Loucy (cell line): ENCODE data around the gene COIL.

Source experiments
- H2AFZ ChIP-seq: fragments of 200-600 bp; sonication (generic); 2 replicates; pipeline ENCODE4 v1.6.0; 2016; ENCODE audit warnings: antibody characterized with exemption, mild to moderate bottlenecking, low read length, moderate library complexity
- H3F3A ChIP-seq: fragments of 200-600 bp; 2 replicates; pipeline ENCODE4 v1.6.0; 2016; ENCODE audit warnings: antibody characterized with exemption, low read depth, mild to moderate bottlenecking
- H3K27me3 ChIP-seq: fragments of 200-600 bp; sonication (generic); 2 replicates; pipeline ENCODE4 v1.6.1; 2014; ENCODE audit warnings: low read length, mild to moderate bottlenecking; ENCODE audit not compliant: insufficient read depth, poor library complexity, severe bottlenecking
- H3K36me3 ChIP-seq: fragments of 200-600 bp; sonication (generic); 2 replicates; pipeline ENCODE4 v1.6.1; 2016; ENCODE audit warnings: low read length; ENCODE audit not compliant: insufficient read depth
- H3K4me1 ChIP-seq: fragments of 200-600 bp; sonication (generic); 2 replicates; pipeline ENCODE4 v1.5.1; 2014; ENCODE audit warnings: low read length, mild to moderate bottlenecking; ENCODE audit not compliant: insufficient read depth, poor library complexity, severe bottlenecking
- H3K4me2 ChIP-seq: fragments of 200-600 bp; sonication (generic); 2 replicates; pipeline ENCODE4 v1.6.0; 2014; ENCODE audit warnings: antibody characterized with exemption, low read length, low read depth, mild to moderate bottlenecking; ENCODE audit not compliant: poor library complexity, severe bottlenecking
- H3K4me3 ChIP-seq: fragments of 200-600 bp; sonication (generic); 2 replicates; pipeline ENCODE4 v1.5.1; 2014; ENCODE audit warnings: low read length, mild to moderate bottlenecking, mixed read lengths; ENCODE audit not compliant: poor library complexity, severe bottlenecking
- H3K79me2 ChIP-seq: fragments of 200-600 bp; sonication (generic); 2 replicates; pipeline ENCODE4 v1.6.1; 2014; ENCODE audit warnings: low read length; ENCODE audit not compliant: insufficient read depth
- H3K9ac ChIP-seq: fragments of 200-600 bp; sonication (generic); 2 replicates; pipeline ENCODE4 v1.6.0; 2014; ENCODE audit warnings: mild to moderate bottlenecking, low read depth, low read length, moderate library complexity; ENCODE audit not compliant: poor library complexity, severe bottlenecking
- H3K9me2 ChIP-seq: fragments of 200-600 bp; sonication (generic); replicated peaks from 2 replicates; pipeline ENCODE4 v1.6.1; 2016; ENCODE audit warnings: low read depth, low read length, mixed read lengths
- H3K9me3 ChIP-seq: fragments of 200-600 bp; sonication (generic); 2 replicates; pipeline ENCODE4 v1.6.1; 2014; ENCODE audit warnings: mild to moderate bottlenecking, antibody characterized with exemption, low read length, low read depth; ENCODE audit not compliant: insufficient read depth
- H4K20me1 ChIP-seq: fragments of 200-600 bp; sonication (generic); 2 replicates; pipeline ENCODE4 v1.6.0; 2014; ENCODE audit warnings: antibody characterized with exemption, low read length, mild to moderate bottlenecking; ENCODE audit not compliant: insufficient read depth, poor library complexity, severe bottlenecking
- EZH2phosphoT487 ChIP-seq: fragments of 200-600 bp; IDR thresholded peaks from 2 replicates; pipeline ENCODE4 v1.6.1; 2018; ENCODE audit warnings: antibody characterized with exemption, mild to moderate bottlenecking, moderate library complexity, borderline replicate concordance
- TF ChIP-seq, protein P1 (sequence below): fragments of 200-600 bp; sonication (generic); conservative IDR thresholded peaks from 2 replicates; pipeline ENCODE4 v1.5.1; 2014; ENCODE audit warnings: mild to moderate bottlenecking, antibody characterized with exemption, low read length

COIL gene

DNA sequence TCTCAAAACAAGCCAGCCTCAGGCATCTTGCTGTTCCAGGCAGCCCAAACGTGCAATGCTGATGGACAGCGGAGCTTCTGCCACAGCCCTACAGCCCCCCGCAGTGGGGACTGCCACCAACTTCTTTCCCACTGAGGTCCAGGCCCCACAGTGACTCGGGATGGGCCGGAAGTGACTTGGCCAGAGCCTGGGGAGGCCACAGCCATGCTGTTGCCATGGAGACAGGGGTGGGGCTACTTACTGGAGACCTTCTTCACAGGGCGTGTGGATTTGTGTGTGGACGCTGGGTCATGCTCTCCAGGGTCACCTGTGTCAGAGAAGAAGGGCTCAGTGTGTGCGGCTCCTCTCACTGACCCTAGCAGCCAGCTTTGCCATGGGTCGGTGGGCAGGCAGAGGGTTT, 62.0 kb downstream of the COIL start:
- Histone ChIP-seq H3K79me2 (peaks cover 10% of the 10 kb centered on the region; the same call in 1 of the 2 replicates), H4K20me1 (no peaks in the 10 kb centered on the region), H3K9ac (no peak overlapping the region), H3K36me3 (peaks cover 94% of the 10 kb centered on the region), H3K4me1 (no peaks in the 10 kb centered on the region), H3K4me2 (no peak overlapping the region), H3K9me2 (no peaks in the 10 kb centered on the region), H3F3A (no peaks in the 10 kb centered on the region), H3K27me3 (no peaks in the 10 kb centered on the region), H3K9me3 (no peaks in the 10 kb centered on the region), H3K4me3 (no peak overlapping the region), H2AFZ (no peak overlapping the region)
- TF ChIP-seq, protein P1, sequence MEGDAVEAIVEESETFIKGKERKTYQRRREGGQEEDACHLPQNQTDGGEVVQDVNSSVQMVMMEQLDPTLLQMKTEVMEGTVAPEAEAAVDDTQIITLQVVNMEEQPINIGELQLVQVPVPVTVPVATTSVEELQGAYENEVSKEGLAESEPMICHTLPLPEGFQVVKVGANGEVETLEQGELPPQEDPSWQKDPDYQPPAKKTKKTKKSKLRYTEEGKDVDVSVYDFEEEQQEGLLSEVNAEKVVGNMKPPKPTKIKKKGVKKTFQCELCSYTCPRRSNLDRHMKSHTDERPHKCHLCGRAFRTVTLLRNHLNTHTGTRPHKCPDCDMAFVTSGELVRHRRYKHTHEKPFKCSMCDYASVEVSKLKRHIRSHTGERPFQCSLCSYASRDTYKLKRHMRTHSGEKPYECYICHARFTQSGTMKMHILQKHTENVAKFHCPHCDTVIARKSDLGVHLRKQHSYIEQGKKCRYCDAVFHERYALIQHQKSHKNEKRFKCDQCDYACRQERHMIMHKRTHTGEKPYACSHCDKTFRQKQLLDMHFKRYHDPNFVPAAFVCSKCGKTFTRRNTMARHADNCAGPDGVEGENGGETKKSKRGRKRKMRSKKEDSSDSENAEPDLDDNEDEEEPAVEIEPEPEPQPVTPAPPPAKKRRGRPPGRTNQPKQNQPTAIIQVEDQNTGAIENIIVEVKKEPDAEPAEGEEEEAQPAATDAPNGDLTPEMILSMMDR: no peak
- no peak for TF ChIP-seq EZH2phosphoT487

DNA sequence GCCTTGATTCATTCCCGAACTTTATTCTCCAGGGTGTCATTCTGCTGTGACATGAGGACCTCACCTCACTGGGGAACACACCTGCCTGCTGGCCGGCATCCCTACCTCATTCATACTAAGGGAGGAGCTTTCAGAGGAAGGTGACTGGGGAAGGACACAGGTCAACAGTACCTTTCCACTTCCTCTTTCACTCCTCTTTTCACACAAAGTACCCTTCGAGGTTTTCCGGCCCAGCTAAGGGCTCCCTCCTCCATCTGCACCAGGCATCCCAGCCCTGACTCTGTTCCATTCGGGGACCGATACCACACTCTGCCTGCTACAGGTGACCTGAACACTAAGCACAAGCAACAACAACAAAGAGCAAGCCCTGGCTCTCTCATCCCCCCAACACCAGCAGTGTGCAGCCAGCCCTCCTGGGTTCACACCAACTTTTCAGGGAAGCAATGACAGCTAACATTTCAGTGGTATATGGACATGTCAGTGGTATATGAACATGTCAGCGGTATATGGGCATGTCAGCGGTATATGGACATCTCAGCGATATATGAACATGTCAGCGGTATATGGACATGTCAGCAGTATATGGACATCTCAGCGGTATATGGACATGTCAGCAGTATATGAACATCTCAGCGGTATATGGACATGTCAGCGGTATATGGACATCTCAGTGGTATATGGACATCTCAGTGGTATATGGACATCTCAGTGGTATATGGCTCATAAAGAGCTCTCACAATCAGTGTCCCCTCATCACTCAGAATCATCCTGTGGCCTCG, 63.0 kb downstream of the COIL start:
- Histone ChIP-seq H3K9me2 (no peaks in the 10 kb centered on the region), H3K9me3 (no peaks in the 10 kb centered on the region), H2AFZ (no peak overlapping the region), H3K4me2 (no peak overlapping the region), H3K79me2 (peaks cover 10% of the 10 kb centered on the region; the same call in 1 of the 2 replicates), H3K4me3 (no peak overlapping the region), H3K36me3 (peaks cover 96% of the 10 kb centered on the region; the same call in 1 of the 2 replicates), H3K27me3 (no peaks in the 10 kb centered on the region), H3K4me1 (no peaks in the 10 kb centered on the region), H3K9ac (no peak overlapping the region), H4K20me1 (no peaks in the 10 kb centered on the region), H3F3A (no peaks in the 10 kb centered on the region)
- TF ChIP-seq EZH2phosphoT487: no peak
- TF ChIP-seq, protein P1: no peak

DNA sequence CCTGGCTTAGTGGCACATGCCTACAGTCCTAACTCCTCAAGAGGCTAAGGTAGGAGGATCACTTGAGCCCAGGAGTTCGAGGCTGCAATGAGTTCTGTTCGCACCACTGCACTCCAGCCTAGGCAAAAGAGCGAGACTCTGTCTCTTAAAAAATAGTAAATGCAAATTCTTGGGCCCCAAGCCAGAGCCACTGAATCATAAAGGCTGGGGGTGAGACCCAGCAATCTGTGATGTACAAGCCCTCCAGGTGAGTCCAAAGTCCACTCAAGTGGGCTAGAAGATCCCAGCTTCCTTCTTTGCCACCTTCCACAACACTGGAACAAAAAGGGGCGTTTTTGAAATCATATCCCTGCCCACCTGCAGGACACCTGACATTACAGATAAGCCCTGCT, 63.9 kb downstream of the COIL start:
- no peak overlapping the region for H2AFZ ChIP-seq
- H4K20me1 ChIP-seq: no peaks in the 10 kb centered on the region
- no peak overlapping the region for H3K9ac ChIP-seq
- H3K4me2 ChIP-seq: no peak overlapping the region
- H3K4me1 ChIP-seq: no peaks in the 10 kb centered on the region
- peaks cover 96% of the 10 kb centered on the region; the same call in 1 of the 2 replicates for H3K36me3 ChIP-seq
- H3K79me2 ChIP-seq: peaks cover 1% of the 10 kb centered on the region; the same call in 1 of the 2 replicates
- no peaks in the 10 kb centered on the region for H3K27me3 ChIP-seq
- TF ChIP-seq, protein P1: no peak
- TF ChIP-seq EZH2phosphoT487: no peak
- H3K9me2 ChIP-seq: no peaks in the 10 kb centered on the region
- no peaks in the 10 kb centered on the region for H3F3A ChIP-seq
- H3K9me3 ChIP-seq: no peaks in the 10 kb centered on the region
- no peak overlapping the region for H3K4me3 ChIP-seq
